NCI-H345 (cell line): Measurements from ENCODE around the gene EPB41L2.

Experiments used
- DNase-seq: peaks from one replicate; lab custom pipeline; 2025; lab: John Stamatoyannopoulos, UW

The EPB41L2 gene

DNA sequence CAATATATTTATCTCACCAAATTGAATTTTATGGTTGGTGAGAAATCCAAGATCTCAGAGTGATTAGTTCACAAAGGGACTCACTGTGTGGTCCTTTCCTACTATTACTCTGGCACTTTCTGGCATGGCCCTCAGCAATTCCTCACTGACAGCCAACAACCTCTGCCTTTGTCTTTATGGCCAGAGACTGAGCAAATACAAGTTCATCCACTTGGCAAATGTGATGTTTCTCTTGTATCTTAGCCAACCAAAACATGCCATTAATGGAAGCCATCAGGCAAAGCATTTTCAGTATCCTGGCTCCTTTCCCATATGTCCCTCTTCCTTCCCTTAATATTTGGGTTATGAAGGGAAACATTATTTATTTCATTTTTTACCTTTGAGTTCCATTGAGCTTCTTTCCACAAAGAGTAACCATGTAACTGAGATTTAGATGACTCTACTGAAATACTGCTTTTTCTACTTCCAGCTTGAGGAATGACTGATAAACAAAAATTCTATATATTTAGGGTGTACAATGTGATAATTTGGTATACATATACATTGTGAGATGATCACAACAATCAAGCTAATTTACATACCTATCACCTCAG is 266.6 kb downstream of the EPB41L2 start:
- no peak for DNase-seq

DNA sequence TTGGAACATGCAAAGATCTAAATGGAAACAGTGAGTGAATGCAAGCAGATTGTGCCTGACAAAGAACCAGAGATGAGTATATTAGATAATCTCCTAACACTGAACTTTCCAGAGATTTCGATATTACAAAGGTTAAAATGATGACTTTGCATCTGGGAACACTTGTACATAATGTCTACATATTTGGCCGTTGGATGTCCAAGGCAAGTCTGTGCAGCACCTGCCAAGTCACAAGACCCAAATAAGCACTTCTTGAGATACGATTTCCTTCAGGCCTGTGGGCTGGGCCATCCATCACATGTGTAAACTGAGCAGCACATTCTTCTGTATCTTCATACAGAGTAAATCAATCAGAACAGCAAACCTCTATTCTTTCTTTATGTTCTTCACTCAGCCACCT is 268.3 kb downstream of the EPB41L2 start:
- DNase-seq: no peak

DNA sequence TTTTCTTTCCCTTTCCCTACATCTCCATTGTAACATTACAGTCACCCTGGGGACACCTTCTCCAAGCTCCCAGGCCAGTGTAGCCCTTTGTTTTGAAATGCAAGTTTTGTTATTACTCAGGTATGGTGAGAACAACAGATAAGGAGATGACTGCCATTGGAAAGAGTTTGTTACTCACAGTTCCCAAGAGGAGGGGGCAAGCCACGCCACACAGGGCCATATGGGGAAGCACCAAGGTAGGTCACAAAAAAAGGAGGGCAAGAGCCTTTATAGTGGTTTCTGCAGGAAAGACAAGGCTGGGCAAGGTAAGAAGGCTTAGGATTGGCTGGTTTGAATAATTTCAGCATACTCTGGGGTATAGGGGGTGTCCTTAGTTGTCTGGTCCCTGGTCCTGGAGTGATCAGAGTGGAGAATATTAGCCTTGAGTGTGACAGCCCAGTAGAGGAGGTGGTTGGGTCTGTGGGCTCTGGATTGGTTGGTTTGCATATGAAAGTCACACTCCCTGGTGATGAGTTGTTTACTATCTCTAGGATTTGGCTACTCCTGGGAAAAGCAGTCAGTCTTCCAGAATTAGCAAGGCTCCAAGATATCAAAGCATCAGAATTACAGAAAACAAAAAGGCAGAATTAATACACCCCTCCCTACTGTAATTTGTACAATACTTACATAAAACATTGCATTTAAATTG is 268.9 kb downstream of the EPB41L2 start:
- DNase-seq: no peak
